WTC11 (cell line): ENCODE results near the gene MAST4.

Source experiments
- ETV6 ChIP-seq: sonication (generic); formaldehyde crosslinking; IDR thresholded peaks from 2 replicates; pipeline ENCODE4 v1.8.1; 2022; ENCODE audit warnings: mild to moderate bottlenecking, missing genetic modification reagents
- JUN ChIP-seq: sonication (generic); formaldehyde crosslinking; IDR thresholded peaks from 2 replicates; pipeline ENCODE4 v1.8.0; 2023; ENCODE audit warnings: mild to moderate bottlenecking, missing genetic modification reagents
- MAX ChIP-seq: sonication (generic); formaldehyde crosslinking; IDR thresholded peaks from 2 replicates; pipeline ENCODE4 v1.8.0; 2022; ENCODE audit warnings: mild to moderate bottlenecking, missing genetic modification reagents
- SP1 ChIP-seq: sonication (generic); formaldehyde crosslinking; conservative IDR thresholded peaks from 2 replicates; pipeline ENCODE4 v1.8.1; 2022; ENCODE audit warnings: missing genetic modification reagents
- ZNF317 ChIP-seq: sonication (generic); formaldehyde crosslinking; IDR thresholded peaks from 2 replicates; pipeline ENCODE4 v1.8.1; 2023; ENCODE audit warnings: low read depth, mild to moderate bottlenecking, moderate library complexity, missing genetic modification reagents, borderline replicate concordance
- TF ChIP-seq, protein P1 (sequence below): fragments of 200-600 bp; IDR thresholded peaks from 2 replicates; pipeline ENCODE4 v1.8.0; 2022; ENCODE audit warnings: antibody characterized with exemption

DNA sequence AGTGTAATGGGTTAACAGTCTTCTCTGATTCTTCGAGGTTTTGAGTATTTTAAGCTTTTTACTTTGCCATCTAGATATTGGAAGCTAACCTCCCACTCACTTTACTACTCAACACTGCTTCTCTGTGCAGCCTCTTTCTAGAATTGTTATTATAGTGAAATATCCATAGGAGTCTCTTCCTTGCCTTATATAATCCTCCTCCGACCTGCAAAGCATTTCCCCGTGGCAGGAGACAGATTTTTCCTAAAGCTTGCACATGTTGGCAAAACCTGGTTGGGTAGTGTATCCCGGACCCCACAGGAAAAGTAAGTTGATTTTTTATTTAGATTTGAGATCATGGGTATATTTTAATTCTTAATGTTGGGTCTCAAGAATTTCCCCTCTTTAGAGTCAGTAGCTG, 351.3 kb downstream of the MAST4 start:
- TF ChIP-seq JUN (CRISPR knock-in tag) (no peak), SP1 (CRISPR knock-in tag) (no peak), ZNF317 (CRISPR knock-in tag) (no peak), MAX (CRISPR knock-in tag) (no peak), ETV6 (CRISPR knock-in tag) (no peak)
- TF ChIP-seq, protein P1, sequence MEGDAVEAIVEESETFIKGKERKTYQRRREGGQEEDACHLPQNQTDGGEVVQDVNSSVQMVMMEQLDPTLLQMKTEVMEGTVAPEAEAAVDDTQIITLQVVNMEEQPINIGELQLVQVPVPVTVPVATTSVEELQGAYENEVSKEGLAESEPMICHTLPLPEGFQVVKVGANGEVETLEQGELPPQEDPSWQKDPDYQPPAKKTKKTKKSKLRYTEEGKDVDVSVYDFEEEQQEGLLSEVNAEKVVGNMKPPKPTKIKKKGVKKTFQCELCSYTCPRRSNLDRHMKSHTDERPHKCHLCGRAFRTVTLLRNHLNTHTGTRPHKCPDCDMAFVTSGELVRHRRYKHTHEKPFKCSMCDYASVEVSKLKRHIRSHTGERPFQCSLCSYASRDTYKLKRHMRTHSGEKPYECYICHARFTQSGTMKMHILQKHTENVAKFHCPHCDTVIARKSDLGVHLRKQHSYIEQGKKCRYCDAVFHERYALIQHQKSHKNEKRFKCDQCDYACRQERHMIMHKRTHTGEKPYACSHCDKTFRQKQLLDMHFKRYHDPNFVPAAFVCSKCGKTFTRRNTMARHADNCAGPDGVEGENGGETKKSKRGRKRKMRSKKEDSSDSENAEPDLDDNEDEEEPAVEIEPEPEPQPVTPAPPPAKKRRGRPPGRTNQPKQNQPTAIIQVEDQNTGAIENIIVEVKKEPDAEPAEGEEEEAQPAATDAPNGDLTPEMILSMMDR, result no peak
